Right ventricle myocardium superior (tissue), 1 donor: Measurements from ENCODE around the gene ASIC2. TPM values are rescaled to one million over a fixed set of nuclear protein-coding genes. Genes with fewer than 3 reads are reported as not detected.

ENCODE experiments used
- ATAC-seq: fragments of 200-7000 bp; cut with Tn5 transposase; one replicate; pipeline ENCODE4 v1.9.1; 2020; ENCODE audit warnings: mild to moderate bottlenecking; ENCODE audit not compliant: poor library complexity
- DNase-seq: peaks from one replicate; pipeline ENCODE4 v3.0.0-alpha.2; 2020
- intact Hi-C: fragments of 100-400 bp; cut with DNase I; formaldehyde crosslinking; loops from one replicate; pipeline ENCODE4 v1.11.2; 2022
- total RNA-seq: library from RNA; stranded (reverse); fragmentation: NEBNext Ultra II Directional; extraction: Animal tissue kit (Norgen Biotek cat#: 25700); gene quantifications from one replicate; pipeline ENCODE4 v1.2.1, GENCODE V29; 2021
- donor health status: DM: no; HTN: yes; CAD: no; lungs with severe emphysema.

The ASIC2 gene
- total RNA-seq, 1 donor from 2014 or later: not detected

GRCh38 chr17:33023790-33024189, 269.3 kb downstream of the ASIC2 start:
- ATAC-seq: no peak
- DNase-seq: no peak
- intact Hi-C loops: no loop called here

- intact Hi-C loops: no loop called here
- ATAC-seq: no peak
These were observed 271.2 kb downstream of the ASIC2 start for GRCh38 chr17:33021731-33022408.

GRCh38 chr17:33019161-33019890, 273.8 kb downstream of the ASIC2 start:
- intact Hi-C loops: no loop called here
- DNase-seq (no peak), ATAC-seq (no peak)

More at GRCh38 chr17:33021731-33022408, 271.2 kb downstream of the ASIC2 start:
- no peak for DNase-seq

- intact Hi-C loops: no loop called here
- DNase-seq (no peak), ATAC-seq (no peak)
These were observed 275.7 kb downstream of the ASIC2 start for GRCh38 chr17:33017366-33017765.

GRCh38 chr17:33016920-33017319, 276.2 kb downstream of the ASIC2 start:
- DNase-seq (no peak), ATAC-seq (no peak)
- intact Hi-C loops: no loop called here

GRCh38 chr17:33015716-33016346, 277.3 kb downstream of the ASIC2 start:
- DNase-seq (no peak), ATAC-seq (no peak)
- intact Hi-C loops: no loop called here

- DNase-seq (no peak), ATAC-seq (no peak)
- intact Hi-C loops: no loop called here
These were observed 278.3 kb downstream of the ASIC2 start for GRCh38 chr17:33014751-33015150.

- DNase-seq (no peak), ATAC-seq (no peak)
- intact Hi-C loops: no loop called here
These were observed 279.3 kb downstream of the ASIC2 start for GRCh38 chr17:33013596-33014375.

GRCh38 chr17:33012522-33013033, 280.5 kb downstream of the ASIC2 start:
- DNase-seq: no peak
- ATAC-seq: no peak

GRCh38 chr17:33009636-33010035, 283.5 kb downstream of the ASIC2 start:
- DNase-seq: no peak
- ATAC-seq: no peak
- intact Hi-C loops: no loop called here

More at GRCh38 chr17:33012522-33013033, 280.5 kb downstream of the ASIC2 start:
- intact Hi-C loops: no loop called here

- DNase-seq: no peak
- intact Hi-C loops: no loop called here
- ATAC-seq: no peak
These were observed 285.9 kb downstream of the ASIC2 start for GRCh38 chr17:33007186-33007585.

- intact Hi-C loops: no loop called here
- ATAC-seq (no peak), DNase-seq (no peak)
These were observed 290.8 kb downstream of the ASIC2 start for GRCh38 chr17:33002246-33002645.

GRCh38 chr17:32998887-32999228, 294.2 kb downstream of the ASIC2 start:
- DNase-seq: no peak
- intact Hi-C loops: no loop called here
- no peak for ATAC-seq

- peak; percentile 82 for DNase-seq
- intact Hi-C loops: no loop called here
- peak; percentile 80 for ATAC-seq
These were observed 294.8 kb downstream of the ASIC2 start for GRCh38 chr17:32998111-32998886.

- intact Hi-C loops: no loop called here
- DNase-seq: no peak
- ATAC-seq: no peak
These were observed 297.6 kb downstream of the ASIC2 start for GRCh38 chr17:32995416-32996045.

GRCh38 chr17:32993977-32994376, 299.1 kb downstream of the ASIC2 start:
- DNase-seq (no peak), ATAC-seq (no peak)
- intact Hi-C loops: no loop called here

GRCh38 chr17:32992321-32993033, 300.6 kb downstream of the ASIC2 start:
- ATAC-seq (no peak), DNase-seq (no peak)
- intact Hi-C loops: no loop called here
